Ovary (tissue), 9 donors: ENCODE data around the gene SLC6A12. TPM values are rescaled to one million over a fixed set of nuclear protein-coding genes. Genes with fewer than 3 reads are reported as not detected.

ENCODE experiments used
- DNase-seq, 5 donors: peaks; one replicate each; pipeline ENCODE4 v3.0.0-alpha.2; 2019 to 2020
- H3K27ac ChIP-seq, 2 donors: fragments of 200-600 bp; one replicate each; pipeline versions ENCODE4 v1.5.1 to v1.8.0; 2019 to 2022
- H3K27me3 ChIP-seq: fragments of 200-600 bp; one replicate; pipeline ENCODE4 v1.8.0; 2022
- H3K36me3 ChIP-seq: fragments of 200-600 bp; sonication (generic); one replicate; pipeline ENCODE4 v1.5.1; 2019
- H3K4me1 ChIP-seq: one replicate; pipeline ENCODE4 v1.8.1; 2013; ENCODE audit warnings: mild to moderate bottlenecking, moderate library complexity; ENCODE audit not compliant: insufficient read depth
- H3K4me3 ChIP-seq: fragments of 200-600 bp; sonication (generic); one replicate; pipeline ENCODE4 v1.5.1; 2017
- H3K9me3 ChIP-seq, 2 donors: fragments of 200-600 bp in 1 of 2; sonication (generic) in 1 of 2; one replicate each; pipeline versions ENCODE4 v1.5.1 to v1.8.1; 2013 to 2019; ENCODE audit warnings: mild to moderate bottlenecking in 1 of 2, moderate library complexity in 1 of 2
- EP300 ChIP-seq: sonication (generic); formaldehyde crosslinking; IDR thresholded peaks from one replicate; pipeline ENCODE4 v1.6.1; 2017; ENCODE audit warnings: antibody characterized with exemption
- POLR2A ChIP-seq: fragments of 450-650 bp; IDR thresholded peaks from one replicate; pipeline ENCODE4 v1.6.1; 2017; ENCODE audit warnings: antibody characterized with exemption, mild to moderate bottlenecking, moderate library complexity
- WGBS, 3 donors: extraction: QIAGEN DNeasy Blood & Tissue Kit in 1 of 3; methylation state at CpG; one replicate each; pipeline versions ENCODE4 v1.1.5 to v1.1.7; 2013 to 2017; 5-methylcytosine and 5-hydroxymethylcytosine counted together
- intact Hi-C, 4 donors: fragments of 100-400 bp; cut with DNase I; formaldehyde crosslinking; loops; one replicate each; pipeline versions ENCODE4 v1.11.0 to v1.15.1; 2022 to 2023
- polyA plus RNA-seq, 2 donors: library from polyadenylated mRNA; stranded (reverse); fragments of 200-250 nt in 1 of 2; fragments of 350-450 nt in 1 of 2; fragmentation: Illumina TruSeq in 1 of 2; extraction: RNeasy Lipid Tissue Mini Kit (QIAGEN cat#74804) in 1 of 2; gene quantifications; one replicate each; pipeline ENCODE4 v1.2.3, GENCODE V29; 2013 to 2014
- total RNA-seq, 7 donors: library from RNA; depleted of rRNA in 2 of 7; stranded (reverse); fragments of >200 nt in 2 of 7; fragmentation: NEBNext Ultra II Directional in 3 of 7; extraction: Animal tissue kit (Norgen Biotek cat#: 25700) in 3 of 7; gene quantifications; one replicate each; pipeline versions ENCODE4 v1.1.0 to v1.2.4, GENCODE V29; 2016 to 2023
- TF ChIP-seq, protein P1 (sequence below), 3 donors: fragments of 450-650 bp in 2 of 3; fragments of 200-600 bp in 1 of 3; IDR thresholded peaks; one replicate each; pipeline versions ENCODE4 v1.5.1 to v1.8.0; 2016 to 2022; ENCODE audit warnings: antibody characterized with exemption in 3 of 3, mild to moderate bottlenecking in 1 of 3
- donor health status: DM: no; HTN: no; CAD: no; lungs with moderate emphysema.
- donor health status: DM: no; HTN: no; CAD: no.
- donor health status: Bipolar disorder and iron deficiency.
- donor health status: DM: yes; HTN: yes; CAD: no.
- donor health status: DM: no; HTN: no; CAD: no.
- donor health status: DM: yes; HTN: yes; CAD: no.

Gene SLC6A12
- total and polyA plus RNA-seq, 9 donors = 0.24 to 7.5 (median 1.5) TPM; not detected in 1

DNA sequence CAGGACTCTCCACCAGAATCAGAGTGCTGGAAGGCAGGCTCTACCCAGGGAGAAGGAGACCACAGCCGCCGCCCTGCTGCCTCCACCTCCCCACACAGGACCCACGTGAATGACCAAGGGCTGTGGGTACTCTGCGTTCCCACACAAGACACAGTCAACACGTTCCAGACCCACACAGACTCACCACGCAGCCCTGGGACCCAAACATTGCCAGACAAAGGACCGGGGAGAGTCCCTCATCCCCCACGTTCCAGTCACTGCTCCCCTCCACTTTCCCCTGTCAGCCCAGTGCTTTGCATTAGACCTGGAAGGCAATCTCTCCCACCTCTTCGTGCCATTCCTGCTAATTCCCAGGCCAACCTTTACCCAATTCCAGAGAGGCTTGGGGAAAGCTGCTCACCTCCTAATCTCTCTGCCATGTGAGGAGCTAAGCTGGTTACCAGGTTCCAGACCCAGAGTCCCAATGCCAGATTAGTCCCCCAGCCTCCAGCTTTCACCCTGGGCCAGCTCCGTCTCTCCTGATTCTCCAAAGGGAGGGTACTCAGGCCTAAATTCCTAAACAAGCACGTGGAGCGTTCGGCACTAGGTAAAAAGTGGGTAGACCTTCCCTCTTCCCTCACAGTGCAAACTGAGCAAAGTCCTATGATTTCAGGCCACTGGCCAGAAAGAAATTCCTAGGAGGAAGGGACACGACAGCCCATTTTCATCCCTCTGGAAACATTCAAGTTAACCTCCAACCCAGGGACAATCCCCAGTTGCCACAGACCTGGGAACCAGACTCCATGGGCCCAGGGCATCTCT is 43.8 kb upstream of the SLC6A12 start:
- Histone ChIP-seq H3K27ac (no peak overlapping the region), H3K36me3 (no peaks in the 10 kb centered on the region), H3K4me3 (no peak overlapping the region), H3K9me3 (no peaks in the 10 kb centered on the region), H3K4me1 (no peaks in the 10 kb centered on the region), H3K27me3 (no peaks in the 10 kb centered on the region)
- no peak for DNase-seq
- intact Hi-C loops = no loop called here
- 59 to 65% (median 62%) methylated on average over 14 of the region's 14 CpGs for WGBS, 3 donors
- TF ChIP-seq, protein P1, sequence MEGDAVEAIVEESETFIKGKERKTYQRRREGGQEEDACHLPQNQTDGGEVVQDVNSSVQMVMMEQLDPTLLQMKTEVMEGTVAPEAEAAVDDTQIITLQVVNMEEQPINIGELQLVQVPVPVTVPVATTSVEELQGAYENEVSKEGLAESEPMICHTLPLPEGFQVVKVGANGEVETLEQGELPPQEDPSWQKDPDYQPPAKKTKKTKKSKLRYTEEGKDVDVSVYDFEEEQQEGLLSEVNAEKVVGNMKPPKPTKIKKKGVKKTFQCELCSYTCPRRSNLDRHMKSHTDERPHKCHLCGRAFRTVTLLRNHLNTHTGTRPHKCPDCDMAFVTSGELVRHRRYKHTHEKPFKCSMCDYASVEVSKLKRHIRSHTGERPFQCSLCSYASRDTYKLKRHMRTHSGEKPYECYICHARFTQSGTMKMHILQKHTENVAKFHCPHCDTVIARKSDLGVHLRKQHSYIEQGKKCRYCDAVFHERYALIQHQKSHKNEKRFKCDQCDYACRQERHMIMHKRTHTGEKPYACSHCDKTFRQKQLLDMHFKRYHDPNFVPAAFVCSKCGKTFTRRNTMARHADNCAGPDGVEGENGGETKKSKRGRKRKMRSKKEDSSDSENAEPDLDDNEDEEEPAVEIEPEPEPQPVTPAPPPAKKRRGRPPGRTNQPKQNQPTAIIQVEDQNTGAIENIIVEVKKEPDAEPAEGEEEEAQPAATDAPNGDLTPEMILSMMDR (IDR thresholded peaks at IDR 0.05) = no peak
- no peak for TF ChIP-seq POLR2A
- no peak for TF ChIP-seq EP300

DNA sequence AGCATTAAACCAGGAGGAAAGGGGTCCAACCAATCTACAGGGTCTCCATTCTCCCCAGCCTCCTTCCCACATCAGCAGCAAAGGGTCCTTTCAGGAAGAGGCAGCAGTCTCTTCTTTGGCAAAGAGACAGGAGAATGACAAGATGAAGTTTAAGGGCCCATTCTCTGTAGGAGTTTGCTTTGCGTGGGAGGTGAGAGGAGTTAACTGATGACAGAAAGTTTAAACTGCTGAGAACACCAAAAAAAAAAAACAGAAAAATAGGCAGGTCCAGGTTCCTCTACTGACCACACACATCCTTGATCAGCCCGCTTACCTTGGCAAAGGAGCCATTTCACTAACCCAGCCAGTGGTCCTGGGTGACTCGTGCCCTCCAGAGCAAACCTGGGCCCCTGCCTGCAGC is 43.0 kb upstream of the SLC6A12 start:
- intact Hi-C loops = no loop called here
- 43 to 48% (median 45%) methylated on average over 3 of the region's 3 CpGs for WGBS, 3 donors
- H3K4me3 ChIP-seq = no peak overlapping the region
- TF ChIP-seq POLR2A = no peak
- no peak for TF ChIP-seq EP300
- TF ChIP-seq, protein P1 (IDR thresholded peaks at IDR 0.05) = no peak
- H3K27ac ChIP-seq = no peak overlapping the region
- H3K4me1 ChIP-seq = no peaks in the 10 kb centered on the region
- H3K36me3 ChIP-seq = no peaks in the 10 kb centered on the region
- no peaks in the 10 kb centered on the region for H3K9me3 ChIP-seq
- no peaks in the 10 kb centered on the region for H3K27me3 ChIP-seq
- DNase-seq = no peak

DNA sequence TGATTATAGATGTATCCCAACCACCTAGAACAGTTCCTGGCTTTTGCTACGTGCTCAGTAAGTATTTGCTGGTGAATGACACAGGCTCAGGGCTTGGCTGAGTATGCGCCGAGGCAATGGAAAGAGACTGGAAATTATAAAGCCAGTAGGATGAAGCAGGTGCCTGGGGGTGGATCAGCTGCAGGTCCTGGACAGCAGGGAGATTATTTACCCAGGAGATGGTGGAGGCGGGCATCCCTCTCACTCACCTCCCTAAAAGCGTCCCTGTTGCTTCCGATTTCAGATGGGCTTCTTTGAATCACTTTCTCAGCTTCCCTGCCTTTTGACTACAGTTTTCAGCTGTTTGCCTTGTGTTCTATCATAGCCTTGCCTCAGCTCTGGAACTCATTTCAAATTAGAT is 42.3 kb upstream of the SLC6A12 start:
- intact Hi-C loops = no loop called here
- no peak overlapping the region for H3K4me3 ChIP-seq
- DNase-seq = no peak
- WGBS, 3 donors = 91 to 95% (median 91%) methylated on average over 6 of the region's 6 CpGs
- no peaks in the 10 kb centered on the region for H3K27me3 ChIP-seq
- no peaks in the 10 kb centered on the region for H3K9me3 ChIP-seq
- H3K27ac ChIP-seq = no peak overlapping the region
- TF ChIP-seq EP300 = no peak
- TF ChIP-seq POLR2A = no peak
- TF ChIP-seq, protein P1 (IDR thresholded peaks at IDR 0.05) = no peak
- H3K4me1 ChIP-seq = no peaks in the 10 kb centered on the region
- H3K36me3 ChIP-seq = no peaks in the 10 kb centered on the region

DNA sequence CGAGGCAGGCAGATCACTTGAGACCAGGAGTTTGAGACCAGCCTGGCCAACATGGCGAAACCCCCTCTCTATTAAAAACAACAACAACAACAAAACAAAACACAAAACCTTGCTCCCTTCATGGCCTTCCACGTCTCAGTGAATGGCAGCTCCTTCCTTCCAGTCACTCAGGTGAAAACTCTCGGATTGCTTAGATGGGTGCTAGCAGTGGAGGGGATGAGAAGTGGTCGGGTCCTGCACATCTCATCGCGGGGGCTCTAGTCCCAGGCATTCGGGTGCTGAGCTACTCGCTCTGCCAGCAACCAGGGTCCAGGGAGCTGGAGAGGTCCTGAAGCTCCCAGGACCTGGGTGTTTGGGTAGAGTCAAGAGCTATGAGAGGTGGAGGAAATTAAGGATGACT is 41.0 kb upstream of the SLC6A12 start:
- Histone ChIP-seq H3K9me3 (no peaks in the 10 kb centered on the region), H3K4me1 (no peaks in the 10 kb centered on the region), H3K4me3 (no peak overlapping the region), H3K36me3 (no peaks in the 10 kb centered on the region), H3K27me3 (no peaks in the 10 kb centered on the region), H3K27ac (no peak overlapping the region)
- intact Hi-C loops = no loop called here
- TF ChIP-seq POLR2A (no peak), EP300 (no peak)
- TF ChIP-seq, protein P1 (IDR thresholded peaks at IDR 0.05) = no peak
- no peak for DNase-seq
- WGBS, 3 donors = 88 to 89% (median 89%) methylated on average over 9 of the region's 9 CpGs
